Measurements from ENCODE around the gene MTM1. TPM values are rescaled to one million over a fixed set of nuclear protein-coding genes. Genes with fewer than 3 reads are reported as not detected.

Gene MTM1
- total RNA-seq, 3 donors from 2014 or later (not counting 1 experiment from before 2014, with no cell fraction given) = 4.8 to 16.6 (median 6.1) TPM

- H3K9me3 ChIP-seq (ENCODE audit: control insufficient read depth, insufficient read depth, low read length) = no peaks in the 10 kb centered on the region
- no peak for DNase-seq
- Mint-ChIP-seq H3K4me1 (no peaks in the 10 kb centered on the region), H3K27ac (no peak overlapping the region), H3K9me3 (no peaks in the 10 kb centered on the region), H3K4me3 (no peak overlapping the region), H3K36me3 (no peaks in the 10 kb centered on the region), H3K27me3 (ENCODE audit: low read depth in 2 of 2) (no peaks in the 10 kb centered on the region)
- intact Hi-C loops (cut with micrococcal nuclease) = no loop called here
- TF ChIP-seq CTCF (IDR thresholded peaks at IDR 0.05) = no peak
- H3K4me1 ChIP-seq (ENCODE audit: control insufficient read depth, insufficient read depth, low read length) = no peaks in the 10 kb centered on the region
- no peak for ATAC-seq
- WGBS (ENCODE audit: insufficient coverage) = 100% methylated on average over 1 of the region's 4 CpGs
- peaks cover 6% of the 10 kb centered on the region for H3K36me3 ChIP-seq (ENCODE audit: control insufficient read depth, insufficient read depth, low read length)
- H3K27me3 ChIP-seq (ENCODE audit: control insufficient read depth, insufficient read depth, low read length) = no peaks in the 10 kb centered on the region
- H3K27ac ChIP-seq (ENCODE audit: low read length) = no peak overlapping the region
- no peak overlapping the region for H3K4me3 ChIP-seq (ENCODE audit: low read length)
These were observed 76.0 kb downstream of the MTM1 start for GRCh38 chrX:150644422-150644821.

- H3K27me3 ChIP-seq (ENCODE audit: control insufficient read depth, insufficient read depth, low read length) = no peaks in the 10 kb centered on the region
- H3K4me3 Mint-ChIP-seq = no peak overlapping the region
- no peak overlapping the region for H3K27ac ChIP-seq (ENCODE audit: low read length)
- 100% methylated on average over 3 of the region's 5 CpGs for WGBS (ENCODE audit: insufficient coverage)
- intact Hi-C loops (cut with micrococcal nuclease) = no loop called here
- H3K4me1 ChIP-seq (ENCODE audit: control insufficient read depth, insufficient read depth, low read length) = no peaks in the 10 kb centered on the region
- H3K27me3 Mint-ChIP-seq (ENCODE audit: low read depth in 2 of 2) = peaks cover 0 to 6% of the 10 kb centered on the region in 2 donors
- DNase-seq (no peak), ATAC-seq (no peak)
- no peaks in the 10 kb centered on the region for H3K9me3 ChIP-seq (ENCODE audit: control insufficient read depth, insufficient read depth, low read length)
- TF ChIP-seq CTCF (IDR thresholded peaks at IDR 0.05) = no peak
- H3K27ac Mint-ChIP-seq = no peak overlapping the region
- H3K9me3 Mint-ChIP-seq = no peaks in the 10 kb centered on the region
- H3K4me1 Mint-ChIP-seq = no peaks in the 10 kb centered on the region
- peaks cover 3% of the 10 kb centered on the region for H3K36me3 ChIP-seq (ENCODE audit: control insufficient read depth, insufficient read depth, low read length)
- no peak overlapping the region for H3K4me3 ChIP-seq (ENCODE audit: low read length)
- H3K36me3 Mint-ChIP-seq = no peaks in the 10 kb centered on the region
These were observed 78.9 kb downstream of the MTM1 start for GRCh38 chrX:150647331-150647730.

- no peak for TF ChIP-seq CTCF (IDR thresholded peaks at IDR 0.05)
- Mint-ChIP-seq H3K4me3 (no peak overlapping the region), H3K27me3 (ENCODE audit: low read depth in 2 of 2) (peaks cover 0 to 6% of the 10 kb centered on the region in 2 donors), H3K27ac (no peak overlapping the region), H3K36me3 (no peaks in the 10 kb centered on the region), H3K9me3 (no peaks in the 10 kb centered on the region), H3K4me1 (no peaks in the 10 kb centered on the region)
- Histone ChIP-seq H3K36me3 (ENCODE audit: control insufficient read depth, insufficient read depth, low read length) (peaks cover 3% of the 10 kb centered on the region), H3K4me3 (ENCODE audit: low read length) (no peak overlapping the region), H3K27me3 (ENCODE audit: control insufficient read depth, insufficient read depth, low read length) (no peaks in the 10 kb centered on the region), H3K4me1 (ENCODE audit: control insufficient read depth, insufficient read depth, low read length) (no peaks in the 10 kb centered on the region), H3K27ac (ENCODE audit: low read length) (no peak overlapping the region), H3K9me3 (ENCODE audit: control insufficient read depth, insufficient read depth, low read length) (no peaks in the 10 kb centered on the region)
- no peak for ATAC-seq
- intact Hi-C loops (cut with micrococcal nuclease) = no loop called here
- WGBS (ENCODE audit: insufficient coverage) = 90% methylated on average over 2 of the region's 4 CpGs
- no peak for DNase-seq
These were observed 80.0 kb downstream of the MTM1 start for GRCh38 chrX:150648296-150648940.
